Spinal cord (tissue), 10 donors: ENCODE measurements around the gene CUX1. TPM values are rescaled to one million over a fixed set of nuclear protein-coding genes. Genes with fewer than 3 reads are reported as not detected.
A peak's percentile ranks its signal among the peaks of the same experiment; 100 is the strongest.

Experiments used
- DNase-seq, 6 donors: peaks; one replicate each; pipeline versions ENCODE4 v3.0.0 to v3.0.0-alpha.2; 2013 to 2015; ENCODE audit warnings: low spot score in 6 of 6, low read depth in 4 of 6
- H3K27ac ChIP-seq: one replicate; pipeline ENCODE4 v1.5.1; 2013; ENCODE audit warnings: low read depth, low read length, control low read depth
- H3K27me3 ChIP-seq: one replicate; pipeline ENCODE4 v1.6.1; 2013; ENCODE audit warnings: low read length; ENCODE audit not compliant: control insufficient read depth, insufficient read depth
- H3K36me3 ChIP-seq: one replicate; pipeline ENCODE4 v1.6.1; 2013; ENCODE audit warnings: low read length; ENCODE audit not compliant: control insufficient read depth, insufficient read depth
- H3K4me1 ChIP-seq: one replicate; pipeline ENCODE4 v1.6.1; 2013; ENCODE audit warnings: low read length; ENCODE audit not compliant: control insufficient read depth, insufficient read depth
- H3K4me3 ChIP-seq: one replicate; pipeline ENCODE4 v1.5.1; 2013; ENCODE audit warnings: low read depth, low read length, control low read depth
- H3K9me3 ChIP-seq: one replicate; pipeline ENCODE4 v1.6.1; 2013; ENCODE audit warnings: low read length; ENCODE audit not compliant: control insufficient read depth, insufficient read depth
- WGBS: methylation state at CpG from one replicate; pipeline ENCODE4 v1.1.5; 2013; ENCODE audit warnings: missing lambda C conversion rate; ENCODE audit not compliant: insufficient coverage; 5-methylcytosine and 5-hydroxymethylcytosine counted together
- polyA plus RNA-seq, 2 donors: library from polyadenylated mRNA; unstranded; fragments of 120-200 nt; gene quantifications; one replicate each; pipeline ENCODE4 v1.2.1, GENCODE V29; 2013; ENCODE audit not compliant: insufficient read length in 2 of 2
- total RNA-seq, 2 donors: library from RNA; depleted of rRNA in 1 of 2; stranded (reverse); fragments of 120-200 nt in 1 of 2; fragments of >200 nt in 1 of 2; gene quantifications; one replicate each; pipeline versions ENCODE4 v1.2.3 to v1.2.4, GENCODE V29; 2013 to 2014
- donor health status: healthy.

CUX1 gene
- total and polyA plus RNA-seq, 4 donors = 45.1 to 111 (median 76.1) TPM

DNA sequence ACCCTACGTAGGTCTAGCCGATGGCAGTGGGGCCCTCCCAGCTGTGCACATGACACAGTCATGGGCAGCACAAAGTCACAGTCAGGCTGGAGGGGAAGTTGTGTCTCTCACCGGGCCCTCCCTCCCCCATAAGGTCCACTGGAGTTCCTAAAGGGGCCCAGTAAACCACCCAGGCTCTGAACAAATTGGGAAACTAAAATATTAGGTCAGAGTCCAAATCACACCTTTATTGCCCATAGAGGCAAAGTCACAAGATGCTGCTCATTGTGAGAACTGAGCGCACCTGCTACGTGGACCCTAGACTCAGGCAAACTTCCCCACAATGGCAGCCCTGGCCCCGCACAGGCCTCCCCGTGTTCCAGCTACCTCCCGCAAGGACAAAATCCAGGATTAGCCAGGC is 424.0 kb downstream of the CUX1 start:
- Histone ChIP-seq H3K4me3 (no peak overlapping the region), H3K36me3 (peaks cover 47% of the 10 kb centered on the region), H3K9me3 (no peaks in the 10 kb centered on the region), H3K4me1 (peaks cover 7% of the 10 kb centered on the region), H3K27ac (no peak overlapping the region), H3K27me3 (no peaks in the 10 kb centered on the region)
- WGBS = 96% methylated on average over 7 of the region's 8 CpGs
- no peak for DNase-seq

DNA sequence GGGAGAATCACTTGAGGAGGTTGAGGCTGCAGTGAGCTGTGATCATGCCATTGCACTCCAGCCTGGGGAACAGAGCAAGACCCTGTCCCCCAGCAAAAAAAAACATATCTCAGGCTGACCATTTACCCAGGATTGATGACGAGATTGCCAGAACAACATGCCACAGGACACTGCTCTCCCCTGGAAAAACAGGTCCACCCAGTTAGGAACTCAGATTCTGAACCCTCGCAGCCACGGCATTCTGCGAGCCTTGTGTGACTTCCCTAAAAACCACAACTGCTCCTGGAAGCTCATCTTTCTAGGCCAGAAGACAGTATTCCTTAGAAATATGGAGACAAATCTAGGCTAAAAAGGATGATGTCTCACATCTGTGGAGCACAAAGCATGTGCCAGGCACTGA is 427.2 kb downstream of the CUX1 start:
- WGBS = 92% methylated on average over 2 of the region's 4 CpGs
- Histone ChIP-seq H3K4me3 (no peak overlapping the region), H3K27me3 (no peaks in the 10 kb centered on the region), H3K4me1 (no peaks in the 10 kb centered on the region), H3K36me3 (peaks cover 53% of the 10 kb centered on the region), H3K9me3 (no peaks in the 10 kb centered on the region), H3K27ac (no peak overlapping the region)
- DNase-seq = no peak

DNA sequence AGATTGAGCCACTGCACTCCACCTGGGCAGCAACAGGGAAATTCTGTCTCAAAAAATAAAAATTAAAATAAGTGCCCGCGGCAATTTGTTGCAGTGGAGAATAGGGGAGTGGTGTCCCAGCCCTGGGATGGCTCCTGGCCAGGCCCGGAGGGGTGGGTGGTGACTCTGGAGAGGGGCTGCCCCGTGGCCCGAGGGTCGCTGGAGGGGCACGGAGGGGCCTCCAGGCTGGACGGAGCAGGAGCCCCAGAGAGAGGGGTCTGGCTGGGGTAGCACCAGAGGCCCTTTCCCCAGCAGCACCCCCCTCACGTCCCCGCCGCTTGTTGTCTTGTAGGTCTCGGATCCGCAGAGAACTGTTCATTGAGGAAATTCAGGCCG is 430.6 kb downstream of the CUX1 start:
- H3K4me3 ChIP-seq = no peak overlapping the region
- H3K4me1 ChIP-seq = peaks cover 4% of the 10 kb centered on the region
- no peak for DNase-seq
- WGBS = 94% methylated on average over 10 of the region's 14 CpGs
- peaks cover 38% of the 10 kb centered on the region for H3K36me3 ChIP-seq
- H3K27ac ChIP-seq = no peak overlapping the region
- no peaks in the 10 kb centered on the region for H3K9me3 ChIP-seq
- H3K27me3 ChIP-seq = no peaks in the 10 kb centered on the region

DNA sequence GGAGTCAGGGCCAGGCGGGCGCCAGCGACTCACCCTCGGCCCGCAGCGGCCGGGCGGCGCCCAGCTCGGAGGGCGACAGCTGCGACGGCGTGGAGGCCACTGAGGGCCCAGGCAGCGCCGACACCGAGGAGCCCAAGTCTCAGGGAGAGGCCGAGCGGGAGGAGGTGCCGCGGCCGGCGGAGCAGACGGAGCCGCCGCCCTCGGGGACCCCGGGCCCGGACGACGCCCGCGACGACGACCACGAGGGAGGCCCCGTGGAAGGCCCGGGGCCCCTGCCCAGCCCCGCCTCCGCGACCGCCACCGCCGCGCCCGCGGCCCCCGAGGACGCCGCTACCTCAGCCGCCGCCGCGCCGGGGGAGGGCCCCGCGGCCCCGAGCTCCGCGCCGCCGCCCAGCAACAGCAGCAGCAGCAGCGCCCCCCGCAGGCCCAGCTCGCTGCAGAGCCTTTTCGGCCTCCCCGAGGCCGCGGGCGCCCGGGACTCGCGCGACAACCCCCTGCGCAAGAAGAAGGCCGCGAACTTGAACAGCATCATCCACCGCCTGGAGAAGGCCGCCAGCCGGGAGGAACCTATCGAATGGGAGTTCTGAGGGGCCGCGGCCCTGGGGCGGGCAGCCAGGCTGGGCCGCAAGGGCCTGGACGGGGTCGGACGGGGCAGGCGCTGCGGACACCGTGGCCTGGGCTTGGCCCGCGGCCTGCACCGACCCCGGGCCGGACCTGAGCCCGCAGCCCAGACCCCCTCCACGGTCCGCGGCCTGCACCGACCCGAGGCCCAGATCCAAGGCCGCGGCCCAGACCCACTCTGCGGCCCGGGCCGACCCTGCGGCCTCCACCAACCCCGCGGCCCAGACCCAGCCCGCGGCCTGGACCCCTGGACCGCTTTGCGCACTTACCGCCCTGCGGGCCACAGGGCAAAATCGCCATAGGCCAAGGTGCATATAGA is 431.3 kb downstream of the CUX1 start:
- WGBS = 85% methylated on average over 107 of the region's 117 CpGs
- no peaks in the 10 kb centered on the region for H3K27me3 ChIP-seq
- H3K27ac ChIP-seq = no peak overlapping the region
- H3K4me3 ChIP-seq = no peak overlapping the region
- H3K36me3 ChIP-seq = peaks cover 39% of the 10 kb centered on the region
- peaks cover 4% of the 10 kb centered on the region for H3K4me1 ChIP-seq
- DNase-seq = no peak
- H3K9me3 ChIP-seq = no peaks in the 10 kb centered on the region

DNA sequence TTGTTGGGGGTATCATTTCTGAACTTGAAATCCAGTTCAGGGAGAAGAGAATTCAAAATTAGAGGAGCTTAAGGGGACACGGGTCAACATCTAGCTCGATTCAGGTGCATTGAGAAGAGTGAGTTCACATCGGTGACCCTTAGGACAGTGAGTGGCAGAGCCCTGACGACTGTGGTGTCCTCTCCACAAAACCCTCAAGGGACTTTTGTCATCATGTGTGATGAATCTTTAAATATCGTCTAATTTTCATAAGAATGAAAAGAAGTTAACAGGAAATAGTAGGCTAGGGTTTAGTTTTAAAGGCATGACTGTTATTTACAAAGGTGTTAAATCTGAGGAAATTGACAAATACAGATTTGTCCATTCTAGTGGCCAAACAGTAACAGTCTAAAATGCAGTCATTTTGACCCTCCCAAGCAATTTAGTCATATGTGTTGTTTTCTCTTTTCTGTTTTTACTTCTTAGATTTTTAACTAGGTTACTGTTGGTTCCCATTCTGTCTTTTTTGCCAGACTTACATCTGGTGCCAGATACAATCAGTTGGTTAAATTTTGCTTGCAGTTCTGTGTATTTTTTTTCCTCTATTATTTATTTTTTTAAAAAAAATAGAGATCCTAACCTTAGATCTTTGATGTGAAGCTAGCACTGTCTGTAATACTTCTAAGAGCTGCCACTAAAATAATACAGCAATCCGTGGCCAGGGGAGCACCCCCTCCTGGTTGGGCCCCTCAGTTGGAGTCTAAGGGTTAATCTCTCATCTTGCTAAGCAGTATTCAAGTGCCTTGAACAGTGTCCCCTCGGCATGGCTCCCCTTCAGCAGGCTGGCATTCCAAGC is 434.3 kb downstream of the CUX1 start:
- DNase-seq = no peak
- Histone ChIP-seq H3K4me1 (peaks cover 27% of the 10 kb centered on the region), H3K27ac (no peak overlapping the region), H3K36me3 (peaks cover 28% of the 10 kb centered on the region), H3K27me3 (no peaks in the 10 kb centered on the region), H3K9me3 (no peaks in the 10 kb centered on the region), H3K4me3 (no peak overlapping the region)
- WGBS = 67% methylated on average over 2 of the region's 7 CpGs

DNA sequence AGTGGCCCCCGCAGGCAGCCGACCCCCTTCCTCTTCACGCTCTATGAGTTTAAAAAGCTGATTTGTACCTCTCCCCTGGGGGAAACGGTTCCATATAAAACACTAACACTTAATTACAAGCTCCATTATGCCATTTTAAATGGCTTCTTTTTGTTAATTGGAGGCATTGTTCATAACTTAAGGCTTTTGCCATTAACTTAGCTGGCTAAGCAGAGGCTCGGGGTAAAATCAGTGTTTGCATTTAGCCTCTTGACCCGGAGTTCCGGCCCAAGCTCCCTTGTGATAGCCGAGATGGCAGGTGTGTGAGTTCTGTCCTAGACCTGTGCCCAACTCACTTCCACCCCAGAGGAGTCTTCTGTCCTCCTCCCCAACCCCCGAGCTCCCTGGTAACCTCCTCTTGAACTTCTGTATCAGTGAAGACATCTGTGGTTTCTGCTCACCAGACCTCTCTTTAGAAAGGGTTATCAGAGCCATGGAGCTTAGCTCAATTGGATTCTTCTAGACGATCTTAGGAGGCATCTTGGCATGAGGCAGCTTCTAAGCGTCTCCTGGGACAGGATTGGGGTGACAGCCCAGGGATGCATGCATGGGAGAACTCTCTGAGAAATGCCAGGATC is 435.0 kb downstream of the CUX1 start:
- Histone ChIP-seq H3K4me3 (no peak overlapping the region), H3K27ac (no peak overlapping the region), H3K9me3 (no peaks in the 10 kb centered on the region), H3K27me3 (no peaks in the 10 kb centered on the region), H3K4me1 (peaks cover 27% of the 10 kb centered on the region), H3K36me3 (peaks cover 27% of the 10 kb centered on the region)
- WGBS = 42% methylated on average over 6 of the region's 11 CpGs
- DNase-seq = peak in 1 of 6 donors; percentile 71

DNA sequence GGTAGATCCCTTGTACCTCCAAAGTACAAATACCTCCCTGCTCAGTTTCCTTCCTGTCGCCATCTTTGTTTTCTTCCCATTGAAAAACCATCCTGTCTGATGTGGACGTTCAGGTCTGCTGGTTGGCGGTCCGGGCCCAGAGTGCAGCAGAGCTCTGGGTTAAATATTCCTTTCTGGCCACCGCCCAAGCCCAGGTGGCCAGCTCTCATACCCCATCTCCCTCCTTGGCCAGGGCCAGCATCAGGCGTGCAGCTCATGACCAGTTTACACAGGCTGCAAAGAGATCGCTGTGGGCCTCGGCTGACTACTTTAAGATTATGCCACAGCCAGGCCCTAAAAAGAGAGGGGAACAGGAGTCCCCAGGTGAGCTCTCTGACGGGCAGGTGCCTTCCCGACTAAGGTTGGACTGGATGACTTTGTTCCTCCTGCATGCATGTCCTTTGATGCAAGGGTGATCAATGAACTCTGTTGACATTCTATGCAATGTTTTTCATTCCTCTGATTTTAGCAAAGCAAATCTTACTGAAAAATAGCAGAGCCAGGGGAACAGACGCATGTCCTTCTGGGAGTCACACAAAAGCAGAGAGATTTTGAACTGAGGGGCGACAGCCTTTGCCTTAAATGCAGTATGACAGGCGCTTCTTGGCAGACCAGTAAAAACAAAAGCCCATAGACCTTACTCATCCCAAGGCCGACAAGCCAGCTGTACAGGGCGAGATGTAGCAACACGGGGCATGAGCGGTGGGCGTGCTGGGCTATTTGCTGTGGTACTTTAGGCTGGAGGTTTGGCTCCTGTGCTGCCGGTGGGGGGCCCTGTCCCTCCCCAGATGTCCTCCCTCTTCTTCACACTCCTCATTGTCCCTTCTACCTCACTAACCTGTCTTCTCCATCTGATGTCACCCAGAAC is 435.9 kb downstream of the CUX1 start:
- WGBS = 91% methylated on average over 12 of the region's 19 CpGs
- Histone ChIP-seq H3K4me1 (peaks cover 27% of the 10 kb centered on the region), H3K36me3 (peaks cover 20% of the 10 kb centered on the region), H3K4me3 (no peak overlapping the region), H3K9me3 (no peaks in the 10 kb centered on the region), H3K27ac (no peak overlapping the region), H3K27me3 (no peaks in the 10 kb centered on the region)
- no peak for DNase-seq

DNA sequence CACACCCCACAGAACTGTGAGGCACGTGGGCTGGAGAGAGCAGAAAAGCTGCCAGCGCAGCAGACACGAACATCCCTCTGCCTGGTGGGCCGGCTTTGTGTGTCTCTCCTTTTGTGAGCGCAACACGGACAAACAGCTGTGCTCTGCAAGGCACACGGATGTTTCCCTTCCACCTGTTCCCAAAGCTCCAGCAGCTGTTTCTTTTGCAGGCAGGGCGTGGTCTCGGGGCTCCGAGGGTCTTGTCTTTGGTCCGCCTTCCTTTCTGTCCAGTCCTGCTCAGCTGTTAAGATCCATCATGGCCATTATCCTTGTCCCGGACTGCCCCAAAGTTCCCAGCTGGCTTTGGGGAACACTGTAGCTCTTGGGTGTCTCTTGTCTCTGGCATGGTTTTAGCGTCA is 436.5 kb downstream of the CUX1 start:
- H3K27ac ChIP-seq = no peak overlapping the region
- WGBS = 84% methylated on average over 12 of the region's 13 CpGs
- DNase-seq = no peak

DNA sequence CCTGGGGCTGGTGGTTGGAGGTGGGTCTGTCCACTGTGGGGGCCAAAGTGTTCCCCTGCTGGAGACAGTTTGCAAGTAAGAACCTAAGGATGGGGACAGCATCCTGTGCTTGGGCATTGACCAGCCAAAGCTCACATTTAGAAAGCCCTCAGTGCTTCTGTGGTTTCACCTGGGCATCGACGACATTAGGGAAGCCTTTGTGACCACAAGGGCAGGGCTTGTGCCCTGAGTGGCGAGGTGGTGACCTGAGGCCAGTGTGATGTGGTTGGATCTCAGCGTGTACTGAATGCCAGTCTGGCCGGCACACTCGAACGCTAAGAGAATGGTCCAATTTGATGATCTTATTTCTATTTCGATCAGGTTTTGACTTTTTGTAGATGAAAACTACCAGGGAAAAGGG is 437.1 kb downstream of the CUX1 start:
- Histone ChIP-seq H3K4me1 (peaks cover 27% of the 10 kb centered on the region), H3K9me3 (no peaks in the 10 kb centered on the region), H3K27me3 (no peaks in the 10 kb centered on the region), H3K36me3 (peaks cover 17% of the 10 kb centered on the region), H3K27ac (no peak overlapping the region), H3K4me3 (no peak overlapping the region)
- no peak for DNase-seq
- 93% methylated on average over 8 of the region's 8 CpGs for WGBS

More for the DNA sequence above, 436.5 kb downstream of the CUX1 start:
- H3K27me3 ChIP-seq = no peaks in the 10 kb centered on the region
- peaks cover 19% of the 10 kb centered on the region for H3K36me3 ChIP-seq
- H3K9me3 ChIP-seq = no peaks in the 10 kb centered on the region
- no peak overlapping the region for H3K4me3 ChIP-seq
- H3K4me1 ChIP-seq = peaks cover 27% of the 10 kb centered on the region
